Esophagus squamous epithelium (tissue), 5 donors: ENCODE measurements around the gene CA6. TPM values are rescaled to one million over a fixed set of nuclear protein-coding genes. Genes with fewer than 3 reads are reported as not detected.
A peak's percentile ranks its signal among the peaks of the same experiment; 100 is the strongest.

Experiments
- DNase-seq: peaks from one replicate; lab custom pipeline; 2025; lab: John Stamatoyannopoulos, UW
- H3K27ac ChIP-seq, 4 donors: fragments of 200-600 bp; sonication (generic); one replicate each; pipeline ENCODE4 v1.5.1; 2016 to 2019; ENCODE audit warnings: mild to moderate bottlenecking in 1 of 4
- H3K27me3 ChIP-seq, 4 donors: fragments of 200-600 bp; sonication (generic); 1 replicate in 3 of 4; 2 replicates in 1 of 4; pipeline versions ENCODE4 v1.5.1 to v1.6.0; 2017 to 2021; ENCODE audit warnings: antibody characterized with exemption in 1 of 4
- H3K36me3 ChIP-seq, 3 donors: fragments of 200-600 bp; sonication (generic); one replicate each; pipeline ENCODE4 v1.5.1; 2016 to 2019
- H3K4me1 ChIP-seq, 3 donors: fragments of 200-600 bp; sonication (generic); one replicate each; pipeline ENCODE4 v1.5.1; 2017 to 2019
- H3K4me3 ChIP-seq, 4 donors: fragments of 200-600 bp; sonication (generic); 1 replicate in 3 of 4; 2 replicates in 1 of 4; pipeline ENCODE4 v1.5.1; 2016 to 2019; ENCODE audit warnings: mild to moderate bottlenecking in 2 of 4, moderate library complexity in 1 of 4
- H3K9me3 ChIP-seq, 3 donors: fragments of 200-600 bp; sonication (generic); one replicate each; pipeline ENCODE4 v1.5.1; 2016 to 2019
- POLR2A ChIP-seq, 4 donors: fragments of 450-650 bp; IDR thresholded peaks; one replicate each; pipeline ENCODE4 v1.6.1; 2017; ENCODE audit warnings: antibody characterized with exemption in 4 of 4, mild to moderate bottlenecking in 4 of 4, moderate library complexity in 3 of 4
- WGBS, 2 donors: methylation state at CpG; one replicate each; pipeline ENCODE4 v1.1.5; 2018; 5-methylcytosine and 5-hydroxymethylcytosine counted together
- intact Hi-C: fragments of 100-400 bp; cut with DNase I; formaldehyde crosslinking; loops from one replicate; pipeline ENCODE4 v1.15.0; 2022
- total RNA-seq, 4 donors: library from RNA; depleted of rRNA; stranded (reverse); fragments of >200 nt; gene quantifications; one replicate each; pipeline ENCODE4 v1.1.0, GENCODE V29; 2016
- TF ChIP-seq, protein P1 (sequence below), 6 experiments: fragments of 450-650 bp in 4 of 6; fragments of 200-600 bp in 2 of 6; sonication (generic) in 2 of 6; IDR thresholded peaks; one replicate each; pipeline ENCODE4 v1.5.1; 2016 to 2019; ENCODE audit warnings: antibody characterized with exemption in 6 of 6, mild to moderate bottlenecking in 4 of 6, moderate library complexity in 4 of 6
- donor health status: DM: yes; HTN: yes; CAD: no.

CA6 gene
- total RNA-seq, 4 donors from 2014 or later, result not detected

- H3K9me3 ChIP-seq, result no peaks in the 10 kb centered on the region
- H3K36me3 ChIP-seq, result no peaks in the 10 kb centered on the region
- intact Hi-C loops, result loop anchor here (10.0 kb wide), 1 partner anchor 84 kb away; no protein-coding TSS in a partner anchor
- H3K4me3 ChIP-seq, result no peak overlapping the region
- H3K27ac ChIP-seq, result peak overlapping the region in 1 of 4 donors; percentile 47
- DNase-seq, result no peak
- TF ChIP-seq, protein P1, sequence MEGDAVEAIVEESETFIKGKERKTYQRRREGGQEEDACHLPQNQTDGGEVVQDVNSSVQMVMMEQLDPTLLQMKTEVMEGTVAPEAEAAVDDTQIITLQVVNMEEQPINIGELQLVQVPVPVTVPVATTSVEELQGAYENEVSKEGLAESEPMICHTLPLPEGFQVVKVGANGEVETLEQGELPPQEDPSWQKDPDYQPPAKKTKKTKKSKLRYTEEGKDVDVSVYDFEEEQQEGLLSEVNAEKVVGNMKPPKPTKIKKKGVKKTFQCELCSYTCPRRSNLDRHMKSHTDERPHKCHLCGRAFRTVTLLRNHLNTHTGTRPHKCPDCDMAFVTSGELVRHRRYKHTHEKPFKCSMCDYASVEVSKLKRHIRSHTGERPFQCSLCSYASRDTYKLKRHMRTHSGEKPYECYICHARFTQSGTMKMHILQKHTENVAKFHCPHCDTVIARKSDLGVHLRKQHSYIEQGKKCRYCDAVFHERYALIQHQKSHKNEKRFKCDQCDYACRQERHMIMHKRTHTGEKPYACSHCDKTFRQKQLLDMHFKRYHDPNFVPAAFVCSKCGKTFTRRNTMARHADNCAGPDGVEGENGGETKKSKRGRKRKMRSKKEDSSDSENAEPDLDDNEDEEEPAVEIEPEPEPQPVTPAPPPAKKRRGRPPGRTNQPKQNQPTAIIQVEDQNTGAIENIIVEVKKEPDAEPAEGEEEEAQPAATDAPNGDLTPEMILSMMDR (IDR thresholded peaks at IDR 0.05), result no peak
- no peak for TF ChIP-seq POLR2A (IDR thresholded peaks at IDR 0.05)
- no peaks in the 10 kb centered on the region for H3K27me3 ChIP-seq
- WGBS, 2 donors, result 56 to 62% methylated on average over 8 of the region's 8 CpGs
- peaks cover 0 to 5% (median 0%) of the 10 kb centered on the region in 3 donors for H3K4me1 ChIP-seq
Measured at GRCh38 chr1:9010781-9011323, 65.2 kb downstream of the CA6 start.

DNA sequence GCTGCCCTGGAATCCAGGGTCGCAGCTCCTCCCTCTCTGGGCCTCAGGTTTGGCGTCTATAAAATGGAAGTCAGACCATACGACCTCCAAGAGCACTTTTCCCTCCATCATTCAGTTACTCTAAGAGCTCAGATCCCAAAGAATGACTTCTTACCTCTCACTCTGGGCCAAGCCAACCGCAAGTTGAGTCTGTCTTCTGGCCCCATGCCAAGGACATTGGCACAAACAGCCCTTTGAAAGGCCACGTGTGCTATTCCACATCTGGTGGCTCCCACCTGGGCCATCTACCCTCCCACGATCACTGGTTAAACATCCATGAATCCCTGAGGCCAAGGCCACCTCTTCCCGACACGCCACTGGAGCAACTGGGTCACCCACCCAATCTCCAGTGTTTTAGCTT, 68.2 kb downstream of the CA6 start:
- peaks cover 0 to 5% (median 0%) of the 10 kb centered on the region in 3 donors for H3K4me1 ChIP-seq
- intact Hi-C loops, result loop anchor here (10.0 kb wide), 1 partner anchor 81 kb away; no protein-coding TSS in a partner anchor
- no peaks in the 10 kb centered on the region for H3K36me3 ChIP-seq
- no peak overlapping the region for H3K4me3 ChIP-seq
- no peak for TF ChIP-seq POLR2A (IDR thresholded peaks at IDR 0.05)
- TF ChIP-seq, protein P1 (IDR thresholded peaks at IDR 0.05), result no peak
- WGBS, 2 donors, result 87 to 96% methylated on average over 6 to 8 of the region's 8 CpGs
- H3K9me3 ChIP-seq, result no peaks in the 10 kb centered on the region
- DNase-seq, result no peak
- H3K27ac ChIP-seq, result no peak overlapping the region
- H3K27me3 ChIP-seq, result no peaks in the 10 kb centered on the region

- WGBS, 2 donors, result 73 to 87% methylated on average over 4 to 9 of the region's 36 CpGs
Measured at GRCh38 chr1:9014475-9015375, 69.1 kb downstream of the CA6 start.

DNA sequence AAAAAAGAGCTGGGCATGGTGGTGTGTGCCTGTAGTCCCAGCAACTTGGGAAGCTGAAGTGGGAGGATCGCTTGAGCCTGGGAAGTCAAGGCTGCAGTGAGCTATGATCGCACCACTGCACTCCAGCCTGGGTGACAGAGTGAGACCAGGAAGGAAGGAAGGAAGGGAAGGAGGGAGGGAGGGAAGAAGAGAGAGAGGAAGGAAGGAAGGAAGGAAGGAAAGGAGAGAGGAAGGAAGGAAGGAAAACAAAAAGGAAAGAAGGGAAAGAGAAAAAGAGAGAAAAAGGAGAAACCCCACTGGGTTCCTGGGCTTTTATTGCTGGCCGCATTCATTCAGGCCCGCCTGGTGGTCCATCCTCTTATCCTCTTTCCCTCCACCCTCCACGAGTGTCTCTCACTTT, 70.8 kb downstream of the CA6 start:
- intact Hi-C loops, result loop anchor here (10.0 kb wide), 1 partner anchor 78 kb away; no protein-coding TSS in a partner anchor
- no peak overlapping the region for H3K4me3 ChIP-seq
- no peak overlapping the region for H3K27ac ChIP-seq
- H3K27me3 ChIP-seq, result no peaks in the 10 kb centered on the region
- no peak for TF ChIP-seq POLR2A (IDR thresholded peaks at IDR 0.05)
- TF ChIP-seq, protein P1 (IDR thresholded peaks at IDR 0.05), result no peak
- 83 to 87% methylated on average over 5 of the region's 5 CpGs for WGBS, 2 donors
- no peaks in the 10 kb centered on the region for H3K36me3 ChIP-seq
- peaks cover 0 to 5% (median 2%) of the 10 kb centered on the region in 3 donors for H3K4me1 ChIP-seq
- DNase-seq, result no peak
- no peaks in the 10 kb centered on the region for H3K9me3 ChIP-seq

More at GRCh38 chr1:9014475-9015375, 69.1 kb downstream of the CA6 start:
- no peaks in the 10 kb centered on the region for H3K9me3 ChIP-seq
- H3K27me3 ChIP-seq, result no peaks in the 10 kb centered on the region
- no peak for DNase-seq
- TF ChIP-seq, protein P1 (IDR thresholded peaks at IDR 0.05), result no peak
- TF ChIP-seq POLR2A (IDR thresholded peaks at IDR 0.05), result no peak
- H3K36me3 ChIP-seq, result no peaks in the 10 kb centered on the region
- H3K27ac ChIP-seq, result no peak overlapping the region
- intact Hi-C loops, result loop anchor here (10.0 kb wide), 1 partner anchor 80 kb away; no protein-coding TSS in a partner anchor
- no peak overlapping the region for H3K4me3 ChIP-seq
- H3K4me1 ChIP-seq, result peaks cover 0 to 5% (median 0%) of the 10 kb centered on the region in 3 donors
